Esophagus muscularis mucosa (tissue), 3 donors: ENCODE measurements around the gene TREML1.

ENCODE experiments used
- POLR2A ChIP-seq: fragments of 450-650 bp; IDR thresholded peaks from one replicate; pipeline ENCODE4 v1.6.1; 2017; ENCODE audit warnings: antibody characterized with exemption, moderate library complexity, mild to moderate bottlenecking, low read depth
- POLR2AphosphoS5 ChIP-seq, 2 donors: sonication (generic); formaldehyde crosslinking; IDR thresholded peaks; one replicate each; pipeline ENCODE4 v1.6.1; 2017; ENCODE audit warnings: antibody characterized with exemption in 2 of 2
- TF ChIP-seq, protein P1 (sequence below), 3 experiments: fragments of 200-600 bp in 2 of 3; fragments of 450-650 bp in 1 of 3; sonication (generic) in 2 of 3; IDR thresholded peaks; one replicate each; pipeline ENCODE4 v1.5.1; 2017 to 2019; ENCODE audit warnings: antibody characterized with exemption in 3 of 3, mild to moderate bottlenecking in 2 of 3, moderate library complexity in 1 of 3

DNA sequence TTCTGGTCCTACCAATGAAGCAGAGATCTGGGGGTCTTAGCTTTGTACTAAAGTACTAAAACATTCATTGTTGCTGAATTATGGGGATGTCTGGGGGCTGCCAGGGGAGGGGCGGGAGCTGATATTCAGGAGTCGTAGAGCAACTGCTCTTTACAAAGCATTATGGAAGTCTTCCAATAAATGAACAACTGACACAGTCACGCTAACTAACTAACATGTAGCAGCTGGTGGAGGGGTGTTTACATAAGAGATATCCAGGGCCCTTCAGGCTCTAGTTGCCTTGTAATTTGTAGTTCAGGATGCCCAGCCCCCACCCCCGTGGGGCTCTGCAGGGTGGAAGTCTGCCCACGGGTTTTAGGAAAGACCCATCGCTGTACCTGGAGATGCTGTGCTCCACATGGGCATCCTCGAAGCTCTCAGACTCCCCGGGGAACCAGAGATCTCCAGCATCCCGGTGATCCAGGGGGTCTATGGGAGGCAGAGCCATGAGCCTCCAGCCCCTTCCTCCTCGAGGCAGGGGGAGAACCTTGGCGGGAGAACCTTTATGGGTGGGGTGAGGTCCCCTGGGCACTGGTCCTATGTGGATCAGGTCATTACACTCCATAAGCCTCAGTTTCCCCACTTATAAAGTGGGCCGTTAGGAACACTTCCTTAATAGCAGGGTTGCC is 5.4 kb upstream of the TREML1 start:
- TF ChIP-seq POLR2A = no peak
- TF ChIP-seq, protein P1, sequence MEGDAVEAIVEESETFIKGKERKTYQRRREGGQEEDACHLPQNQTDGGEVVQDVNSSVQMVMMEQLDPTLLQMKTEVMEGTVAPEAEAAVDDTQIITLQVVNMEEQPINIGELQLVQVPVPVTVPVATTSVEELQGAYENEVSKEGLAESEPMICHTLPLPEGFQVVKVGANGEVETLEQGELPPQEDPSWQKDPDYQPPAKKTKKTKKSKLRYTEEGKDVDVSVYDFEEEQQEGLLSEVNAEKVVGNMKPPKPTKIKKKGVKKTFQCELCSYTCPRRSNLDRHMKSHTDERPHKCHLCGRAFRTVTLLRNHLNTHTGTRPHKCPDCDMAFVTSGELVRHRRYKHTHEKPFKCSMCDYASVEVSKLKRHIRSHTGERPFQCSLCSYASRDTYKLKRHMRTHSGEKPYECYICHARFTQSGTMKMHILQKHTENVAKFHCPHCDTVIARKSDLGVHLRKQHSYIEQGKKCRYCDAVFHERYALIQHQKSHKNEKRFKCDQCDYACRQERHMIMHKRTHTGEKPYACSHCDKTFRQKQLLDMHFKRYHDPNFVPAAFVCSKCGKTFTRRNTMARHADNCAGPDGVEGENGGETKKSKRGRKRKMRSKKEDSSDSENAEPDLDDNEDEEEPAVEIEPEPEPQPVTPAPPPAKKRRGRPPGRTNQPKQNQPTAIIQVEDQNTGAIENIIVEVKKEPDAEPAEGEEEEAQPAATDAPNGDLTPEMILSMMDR (IDR thresholded peaks at IDR 0.05) = no peak
- no peak for TF ChIP-seq POLR2AphosphoS5 (IDR thresholded peaks at IDR 0.05)
